Stimulated activated CD8-positive, alpha-beta memory T cell treated with anti-CD3 and anti-CD28 coated beads, Interleukin-7, amount 100 ng/mL, for 24 hours (primary cell): ENCODE measurements around the gene GPC3.
"Not testable (repeated sequence)": the region's sequence is repeated elsewhere in the genome, so short reads cannot be mapped to it uniquely, and the experiment has no call there.

Experiments used
- DNase-seq: peaks from one replicate; pipeline ENCODE4 v3.0.0-alpha.2; 2020; ENCODE audit warnings: low read depth

The GPC3 gene

GRCh38 chrX:133926809-133927208 lies 58.6 kb downstream of the GPC3 start:
- DNase-seq = no peak

GRCh38 chrX:133926099-133926498 lies 59.3 kb downstream of the GPC3 start:
- no peak for DNase-seq

- DNase-seq = no peak
Observed at GRCh38 chrX:133924548-133924947, 60.8 kb downstream of the GPC3 start.

DNA sequence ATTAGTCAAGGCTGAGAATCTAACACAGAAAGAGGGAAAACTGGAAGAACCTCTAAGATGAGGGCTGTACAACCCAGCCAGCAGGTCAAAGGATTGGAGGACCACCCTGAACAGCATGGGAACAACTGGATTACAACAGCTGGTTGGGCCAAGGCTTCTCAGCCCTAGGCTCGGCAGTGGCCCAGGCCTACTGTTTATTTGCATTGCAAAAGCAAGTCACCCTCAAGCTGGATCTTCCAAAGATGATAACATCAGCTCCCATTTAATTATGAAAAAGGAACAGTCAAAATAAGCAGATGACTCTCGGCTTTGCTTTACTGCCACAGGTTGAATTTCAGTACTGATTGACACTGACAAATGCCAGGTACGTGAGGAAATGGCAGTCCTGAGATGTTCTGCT lies 61.8 kb downstream of the GPC3 start:
- no peak for DNase-seq

GRCh38 chrX:133923113-133923512 lies 62.3 kb downstream of the GPC3 start:
- no peak for DNase-seq

GRCh38 chrX:133922390-133922771 lies 63.0 kb downstream of the GPC3 start:
- no peak for DNase-seq

DNA sequence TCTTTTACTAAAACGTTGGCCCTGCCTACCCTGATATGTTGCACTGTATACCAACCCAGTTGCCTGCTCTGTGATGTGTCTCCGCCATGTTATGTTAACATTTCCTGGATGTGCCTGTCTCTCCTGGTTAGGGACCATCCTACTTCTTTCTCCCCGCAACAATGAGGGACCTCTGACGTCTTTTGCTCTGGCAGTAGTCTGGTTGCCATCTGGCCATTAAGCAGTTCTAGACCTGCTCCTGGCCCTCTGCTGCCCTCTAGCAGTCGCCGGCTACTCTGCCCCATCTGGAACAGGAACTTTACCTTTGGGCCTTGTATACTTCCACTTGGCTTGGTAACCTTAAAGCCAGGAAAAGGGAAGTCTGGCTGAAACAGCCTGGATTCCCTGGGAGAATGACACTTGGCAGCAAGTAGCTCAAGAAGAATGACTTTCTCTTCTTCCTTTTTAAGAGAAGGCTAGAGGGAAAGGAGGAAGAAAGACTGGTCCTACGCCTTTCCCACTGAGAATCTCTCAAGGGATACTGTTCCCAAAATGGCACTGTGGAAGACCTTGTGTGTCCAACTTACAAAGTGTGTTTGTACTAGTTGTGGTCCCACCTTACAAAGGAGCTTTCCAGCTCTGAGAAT lies 63.5 kb downstream of the GPC3 start:
- no peak for DNase-seq

DNA sequence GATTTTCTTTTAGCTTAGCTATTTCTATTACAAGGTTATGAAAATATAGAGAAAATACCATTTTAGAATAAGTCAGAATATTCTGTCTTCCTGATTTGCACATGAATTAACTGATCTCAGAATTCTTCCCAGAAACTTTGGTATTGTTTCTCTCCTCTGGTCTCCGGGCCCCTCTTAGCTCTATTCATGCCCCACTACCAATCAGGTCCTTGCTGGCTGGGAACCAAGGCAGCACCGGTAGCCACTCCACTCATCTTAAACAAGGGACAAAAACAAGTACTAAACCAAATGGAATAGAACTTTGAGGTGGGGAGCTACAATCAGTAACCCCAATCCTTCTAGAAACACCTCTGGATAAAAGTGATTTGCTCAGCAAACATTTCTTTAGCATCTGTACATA lies 64.3 kb downstream of the GPC3 start:
- no peak for DNase-seq

GRCh38 chrX:133918361-133918771 lies 67.0 kb downstream of the GPC3 start:
- DNase-seq = no peak

GRCh38 chrX:133916984-133917722 lies 68.2 kb downstream of the GPC3 start:
- DNase-seq = no peak

DNA sequence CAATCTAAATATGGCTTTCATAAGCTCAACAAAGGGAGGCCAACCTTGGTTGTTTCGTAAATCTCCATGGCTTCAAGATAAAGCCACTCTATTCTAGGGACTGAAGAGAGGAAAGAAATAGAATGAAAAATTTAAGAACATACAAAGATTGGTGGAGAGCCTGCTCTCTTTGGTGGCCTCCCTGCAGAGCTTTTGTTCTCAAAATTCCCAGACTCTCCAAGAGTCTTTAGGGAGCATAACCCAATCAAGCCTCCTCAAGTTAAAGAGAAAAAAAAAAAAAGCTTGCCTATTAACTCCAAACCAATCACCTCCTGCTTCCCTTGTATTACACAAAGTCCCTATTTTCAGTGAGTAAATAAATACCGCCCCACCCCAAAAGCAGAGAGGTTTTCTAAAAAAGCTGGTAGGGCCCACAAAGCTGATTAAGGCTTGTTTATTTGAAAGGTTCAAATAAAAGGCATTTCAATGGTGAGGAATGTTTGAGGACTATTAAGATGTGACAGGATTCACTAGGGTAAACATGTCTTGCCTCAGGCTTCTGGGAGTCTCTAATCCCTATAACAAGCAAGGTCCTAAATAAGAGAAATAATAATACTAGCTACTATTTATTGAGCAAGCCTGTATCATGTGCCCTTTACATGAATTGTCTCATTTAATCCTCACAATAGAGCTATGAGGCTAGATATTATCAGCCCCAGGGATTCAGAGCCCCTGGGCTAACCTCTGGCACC lies 71.6 kb downstream of the GPC3 start:
- DNase-seq = no peak

- DNase-seq = no peak
Observed at GRCh38 chrX:133913009-133913408, 72.4 kb downstream of the GPC3 start.

GRCh38 chrX:133911825-133912495 lies 73.4 kb downstream of the GPC3 start:
- no peak for DNase-seq

- no peak for DNase-seq
Observed at GRCh38 chrX:133910539-133910938, 74.9 kb downstream of the GPC3 start.

- no peak for DNase-seq
Observed at GRCh38 chrX:133909888-133910287, 75.5 kb downstream of the GPC3 start.

GRCh38 chrX:133908223-133908955 lies 77.0 kb downstream of the GPC3 start:
- DNase-seq = no peak

- DNase-seq = no peak
Observed at GRCh38 chrX:133907606-133908005, 77.8 kb downstream of the GPC3 start.

DNA sequence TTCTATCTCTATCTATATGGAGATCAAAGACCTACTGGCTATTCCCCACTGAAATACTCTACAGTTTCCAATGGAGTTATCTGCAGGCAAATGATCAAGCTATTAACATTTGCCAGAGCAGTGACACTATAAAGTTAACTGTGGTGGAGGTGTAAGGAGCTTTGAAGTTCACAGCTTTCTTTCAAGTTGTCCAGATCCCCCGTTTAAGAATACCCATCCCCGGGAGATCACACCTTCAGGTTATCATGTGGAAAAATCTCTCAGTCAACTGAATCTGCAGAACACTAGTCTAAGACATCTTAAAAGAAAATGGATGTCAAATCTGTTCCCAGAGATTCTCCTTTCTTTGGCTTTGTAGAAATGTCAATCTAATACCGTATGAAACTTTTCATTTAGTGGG lies 80.1 kb downstream of the GPC3 start:
- DNase-seq = no peak

- no peak for DNase-seq
Observed at GRCh38 chrX:133897593-133898163, 87.7 kb downstream of the GPC3 start.

DNA sequence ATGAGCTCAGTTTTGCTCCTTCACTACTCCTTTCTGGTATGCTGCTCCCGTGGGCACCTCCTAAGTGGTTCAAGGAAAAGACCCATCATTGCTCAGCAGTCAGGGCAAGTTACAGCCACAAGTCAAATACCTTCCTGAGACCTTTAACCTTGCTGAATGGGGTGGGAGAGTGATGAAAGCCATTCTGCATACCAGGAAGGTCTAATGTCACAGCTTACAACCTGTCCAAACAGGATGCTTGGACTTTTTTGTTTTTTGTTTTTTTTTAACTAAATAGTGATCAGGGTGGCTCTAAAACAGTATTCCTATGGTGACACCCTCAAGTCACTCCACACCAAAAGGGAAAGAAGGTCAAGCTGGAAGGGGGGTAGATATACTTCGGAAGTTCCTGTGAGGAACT lies 93.1 kb downstream of the GPC3 start:
- DNase-seq = no peak

- DNase-seq = no peak
Observed at GRCh38 chrX:133888984-133889383, 96.4 kb downstream of the GPC3 start.

GRCh38 chrX:133888084-133888483 lies 97.3 kb downstream of the GPC3 start:
- DNase-seq = not testable (repeated sequence)
